Hematopoietic multipotent progenitor cell treated with erythropoietin and hydrocortisone succinate and interleukin-3 and kit ligand, for 15 days (in vitro differentiated cells): Measurements from ENCODE around the gene RNF103.
A peak's percentile ranks its signal among the peaks of the same experiment; 100 is the strongest.
"Not testable (repeated sequence)": the region's sequence is repeated elsewhere in the genome, so short reads cannot be mapped to it uniquely, and the experiment has no call there.

Experiments
- DNase-seq: peaks from one replicate; pipeline ENCODE4 v3.0.0-alpha.2; 2015; ENCODE audit warnings: low spot score

The RNF103 gene, protein sequence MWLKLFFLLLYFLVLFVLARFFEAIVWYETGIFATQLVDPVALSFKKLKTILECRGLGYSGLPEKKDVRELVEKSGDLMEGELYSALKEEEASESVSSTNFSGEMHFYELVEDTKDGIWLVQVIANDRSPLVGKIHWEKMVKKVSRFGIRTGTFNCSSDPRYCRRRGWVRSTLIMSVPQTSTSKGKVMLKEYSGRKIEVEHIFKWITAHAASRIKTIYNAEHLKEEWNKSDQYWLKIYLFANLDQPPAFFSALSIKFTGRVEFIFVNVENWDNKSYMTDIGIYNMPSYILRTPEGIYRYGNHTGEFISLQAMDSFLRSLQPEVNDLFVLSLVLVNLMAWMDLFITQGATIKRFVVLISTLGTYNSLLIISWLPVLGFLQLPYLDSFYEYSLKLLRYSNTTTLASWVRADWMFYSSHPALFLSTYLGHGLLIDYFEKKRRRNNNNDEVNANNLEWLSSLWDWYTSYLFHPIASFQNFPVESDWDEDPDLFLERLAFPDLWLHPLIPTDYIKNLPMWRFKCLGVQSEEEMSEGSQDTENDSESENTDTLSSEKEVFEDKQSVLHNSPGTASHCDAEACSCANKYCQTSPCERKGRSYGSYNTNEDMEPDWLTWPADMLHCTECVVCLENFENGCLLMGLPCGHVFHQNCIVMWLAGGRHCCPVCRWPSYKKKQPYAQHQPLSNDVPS

DNA sequence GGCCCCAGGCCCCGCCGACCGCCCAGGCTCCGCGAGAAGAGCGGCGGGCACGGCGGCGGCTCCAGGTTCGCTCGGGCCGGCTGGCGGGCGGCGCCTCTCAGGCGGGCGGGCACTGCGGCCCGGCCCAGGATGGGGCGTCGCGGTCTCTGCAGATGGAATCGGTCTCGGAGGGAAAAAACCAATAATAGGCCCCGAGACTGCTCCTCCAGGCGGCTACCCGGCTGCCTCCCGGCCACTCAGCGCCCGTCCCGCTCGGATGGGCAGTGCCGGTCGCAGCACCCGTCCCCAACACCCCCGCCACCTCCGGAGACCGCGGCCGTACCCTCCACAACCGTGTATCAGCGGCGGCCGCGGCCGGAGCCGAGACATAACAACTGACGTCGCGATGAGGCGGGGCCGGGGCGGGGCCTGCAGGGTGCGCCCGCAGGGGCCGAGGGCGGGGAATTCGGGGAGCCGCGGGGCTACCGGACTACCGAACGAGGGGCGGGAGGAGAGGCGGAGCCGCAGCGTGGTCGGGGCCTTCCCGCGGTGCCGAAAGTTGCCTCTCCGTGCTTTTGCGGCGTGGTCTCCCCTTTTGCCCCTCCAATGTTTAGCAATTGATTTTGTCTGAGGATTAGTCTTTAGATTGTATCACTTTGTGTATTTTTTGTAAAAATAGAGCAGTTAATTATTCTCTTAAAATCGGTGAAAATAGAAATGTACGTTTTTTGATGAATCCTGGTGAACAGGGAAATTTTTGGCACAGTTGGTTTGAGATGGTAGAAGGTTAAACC lies at the start of gene RNF103:
RNF103 (minus strand) TSS at position 372 of the 773 bp plus-strand sequence. CDS start 979 bp downstream, outside the sequence.
- peak; percentile 93 for DNase-seq

DNA sequence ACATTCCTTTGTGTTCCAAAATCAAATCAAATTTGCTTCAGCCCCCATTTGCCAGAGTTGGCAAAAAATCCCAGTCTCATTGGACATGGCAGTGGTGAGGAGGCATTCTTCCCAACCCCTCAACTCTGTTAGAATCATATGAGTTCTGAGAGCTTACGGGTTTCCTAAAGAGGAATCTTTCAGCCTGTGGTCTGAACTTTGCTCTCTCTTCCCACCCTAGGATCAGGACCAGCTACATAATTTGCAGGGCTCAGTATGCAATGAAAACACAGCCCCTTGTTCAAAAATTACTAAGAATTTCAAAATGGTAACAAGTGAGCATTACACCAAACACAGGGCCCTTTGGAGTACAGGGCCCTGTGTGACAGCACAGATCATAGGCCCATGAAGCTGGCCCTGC lies 49.3 kb upstream of the RNF103 start:
- DNase-seq = no peak

DNA sequence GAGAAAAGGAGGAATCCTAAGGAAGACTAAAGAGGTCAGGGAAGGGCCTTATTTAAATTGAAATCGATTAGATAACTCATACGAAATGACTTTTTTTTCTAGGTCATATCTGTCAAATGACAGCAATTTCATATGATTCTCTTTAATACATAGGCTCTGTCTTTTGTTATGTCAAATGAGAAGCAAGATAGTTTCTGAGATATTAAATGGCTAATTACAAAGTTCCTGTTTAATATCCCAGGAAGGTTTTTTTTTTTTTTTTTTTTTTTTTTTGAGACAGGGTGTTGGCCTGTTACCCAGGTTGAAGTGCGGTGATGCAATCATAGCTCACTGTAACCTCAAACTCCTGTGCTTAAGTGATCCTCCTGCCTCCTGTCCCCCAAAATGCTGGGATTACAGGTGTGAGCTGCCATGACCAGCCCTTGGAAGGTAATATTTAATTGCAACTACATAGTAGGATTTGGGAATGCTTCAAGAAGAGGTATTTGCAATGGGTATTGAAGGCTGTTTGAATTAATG lies 48.4 kb upstream of the RNF103 start:
- no peak for DNase-seq

DNA sequence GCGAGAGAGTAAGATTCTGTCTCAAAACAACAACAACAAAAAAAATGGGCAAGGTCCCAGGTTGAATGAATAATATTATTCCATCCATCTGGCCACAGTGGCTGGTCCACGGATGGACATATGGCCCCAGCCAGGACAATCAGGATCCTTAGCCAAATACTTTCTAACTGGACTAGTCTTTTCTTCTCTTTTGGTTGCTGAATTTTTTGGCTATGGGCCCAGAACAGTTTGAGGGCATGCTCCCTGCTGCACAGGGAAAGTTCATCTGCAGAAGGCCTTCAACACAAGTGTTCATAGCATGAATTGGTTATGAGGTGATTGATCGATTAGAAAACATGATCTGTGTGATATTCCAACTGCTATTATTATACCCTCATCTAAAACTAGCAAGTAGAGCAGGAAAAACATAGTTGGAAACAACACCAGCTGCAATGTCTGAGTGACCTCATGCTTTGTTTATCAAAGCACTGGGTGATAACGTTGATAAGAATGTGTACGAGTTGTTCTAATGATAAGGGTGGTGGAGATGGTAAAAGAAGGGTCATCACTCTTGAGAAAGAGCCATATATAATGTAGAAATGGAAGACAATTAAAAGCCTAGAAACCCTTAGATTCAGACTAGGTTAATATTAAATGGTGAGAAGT lies 47.8 kb upstream of the RNF103 start:
- DNase-seq = no peak

DNA sequence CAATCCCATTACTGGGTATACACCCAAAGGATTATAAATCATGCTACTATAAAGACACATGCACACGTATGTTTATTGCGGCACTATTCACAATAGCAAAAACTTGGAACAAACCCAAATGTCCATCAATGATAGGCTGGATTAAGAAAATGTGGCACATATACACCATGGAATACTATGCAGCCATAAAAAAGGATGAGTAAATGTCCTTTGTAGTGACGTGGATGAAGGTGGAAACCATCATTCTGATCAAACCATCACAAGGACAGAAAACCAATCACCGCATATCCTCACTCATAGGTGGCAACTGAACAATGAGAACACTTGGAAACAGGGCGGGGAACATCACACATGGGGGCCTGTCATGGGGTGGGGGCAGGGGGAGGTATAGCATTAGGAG lies 45.7 kb upstream of the RNF103 start:
- not testable (repeated sequence) for DNase-seq

DNA sequence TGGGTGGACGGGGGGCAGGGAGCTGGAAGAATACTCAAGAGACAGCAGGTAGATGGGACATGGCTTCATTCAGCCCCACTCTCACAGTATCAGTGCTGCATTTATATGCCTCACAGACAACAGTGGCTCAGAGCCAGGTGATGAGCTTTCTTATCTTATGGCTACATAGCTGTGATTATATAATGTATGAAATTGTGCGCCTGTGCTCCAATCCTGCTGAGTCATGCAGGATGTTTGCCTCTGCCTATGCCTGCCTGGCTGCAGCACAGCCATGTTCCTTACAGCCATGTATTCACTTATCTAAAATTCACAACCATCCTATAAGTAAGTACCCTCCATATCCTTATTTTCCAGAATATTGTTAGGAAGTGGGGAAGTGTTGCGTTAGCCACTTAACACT lies 37.7 kb upstream of the RNF103 start:
- no peak for DNase-seq

DNA sequence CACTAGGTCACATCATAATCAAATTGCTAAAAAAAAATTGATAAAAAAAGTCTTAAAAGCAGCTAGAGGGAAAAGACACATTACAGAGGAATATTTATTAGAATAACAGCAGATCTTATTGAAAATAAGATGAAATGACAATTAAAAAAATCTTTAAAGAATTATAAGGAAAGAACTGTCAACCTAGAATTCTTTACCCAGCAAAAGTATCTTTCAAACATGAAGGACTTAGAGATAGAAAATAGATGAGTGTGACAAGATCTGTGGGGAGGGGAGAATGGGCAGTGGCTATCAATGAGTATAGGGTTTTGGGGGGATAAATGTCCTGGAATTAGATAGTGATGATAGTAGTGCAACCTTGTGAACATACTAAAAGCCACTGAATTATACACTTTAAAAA lies 26.5 kb upstream of the RNF103 start:
- DNase-seq = no peak

DNA sequence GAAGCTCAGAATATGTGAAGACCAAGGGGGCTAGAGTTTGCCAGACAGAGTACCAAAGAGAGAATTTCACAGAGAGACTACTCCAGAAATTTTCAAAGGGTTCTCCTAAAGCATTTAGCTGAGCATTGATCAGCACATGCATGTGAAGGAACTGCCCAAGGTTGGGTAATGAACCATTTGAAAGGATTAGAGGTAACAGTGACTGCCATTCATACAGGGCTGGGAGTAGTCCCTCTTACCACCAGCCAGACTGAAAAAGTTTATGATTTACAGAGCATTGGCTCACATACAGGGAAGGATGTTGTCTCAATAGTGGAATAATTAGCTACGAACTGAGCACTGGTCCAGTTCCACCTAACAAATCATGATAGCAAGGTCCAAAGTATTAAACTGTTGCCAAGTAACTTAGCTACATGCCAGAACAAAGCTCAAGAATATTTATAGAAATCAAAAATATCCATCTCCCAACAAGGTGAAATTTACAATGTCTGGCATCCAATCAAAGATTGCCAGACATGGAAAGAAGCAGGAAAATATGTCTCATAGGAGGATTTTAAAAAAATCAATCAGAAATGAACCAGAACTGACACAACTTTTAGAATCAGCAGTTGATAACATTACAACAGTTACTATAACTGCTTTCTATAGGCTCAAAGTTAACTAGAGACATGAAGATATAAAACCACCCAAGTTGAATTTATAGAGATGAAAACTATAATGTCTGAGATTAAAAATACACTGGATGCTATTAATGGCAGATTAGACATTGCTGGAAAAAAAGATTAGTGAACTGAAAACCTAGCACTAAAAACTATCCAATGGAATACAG lies 25.7 kb upstream of the RNF103 start:
- no peak for DNase-seq

DNA sequence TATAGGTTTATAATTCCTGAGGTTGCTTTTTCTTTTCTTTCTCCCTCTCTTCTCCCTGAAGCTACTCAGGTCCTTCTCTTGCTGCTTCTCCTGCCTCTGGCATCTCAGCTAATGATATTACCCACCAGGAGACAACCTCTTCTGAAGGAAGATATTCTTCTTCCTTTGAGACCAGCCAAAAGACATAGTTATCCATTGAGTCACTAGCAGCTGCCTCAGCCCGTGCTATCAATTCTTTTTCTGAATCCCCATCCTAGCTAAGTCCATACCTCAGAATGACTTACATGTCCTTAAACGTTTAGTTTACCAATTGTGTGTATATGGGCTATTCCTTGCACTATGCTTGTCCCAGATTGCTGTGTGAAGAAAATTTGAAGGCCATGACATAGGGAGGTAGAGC lies 25.0 kb upstream of the RNF103 start:
- no peak for DNase-seq

DNA sequence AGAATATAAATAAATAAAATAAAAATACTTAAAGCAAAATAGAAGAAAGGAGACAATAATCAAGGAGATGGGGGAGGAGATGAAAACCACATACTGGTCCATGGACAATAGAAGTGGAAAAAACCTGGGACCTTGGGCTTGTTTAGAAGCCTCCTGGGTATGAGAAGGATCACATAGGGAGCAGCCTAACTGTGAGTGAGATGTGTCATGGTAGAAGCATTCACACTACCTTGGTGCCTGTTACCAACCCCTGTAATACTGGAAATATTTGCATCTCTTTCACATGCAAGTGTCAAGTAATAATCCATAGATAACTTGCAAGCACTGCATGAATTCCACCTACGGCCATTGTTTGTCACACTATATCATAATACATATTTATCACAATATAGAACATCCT lies 23.2 kb upstream of the RNF103 start:
- DNase-seq = no peak

DNA sequence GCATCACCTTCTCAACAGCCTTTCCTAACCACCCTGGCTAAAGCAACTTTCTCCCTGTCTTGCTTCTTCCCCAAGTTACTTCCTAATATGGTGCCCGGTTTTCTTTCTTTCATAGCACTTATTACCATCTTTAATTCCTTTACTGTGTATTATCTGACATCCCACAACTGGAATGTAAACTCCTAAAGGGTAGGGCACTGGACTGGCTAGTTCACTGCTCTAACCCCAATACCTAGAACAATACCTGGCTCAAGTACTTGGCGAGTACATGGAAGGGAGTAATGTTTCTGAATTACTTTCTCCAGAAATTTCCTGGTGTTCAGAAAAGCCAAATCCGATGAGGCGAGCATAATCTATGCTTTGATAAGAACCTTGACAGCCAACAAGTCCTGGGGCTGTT lies 22.7 kb upstream of the RNF103 start:
- DNase-seq = no peak

DNA sequence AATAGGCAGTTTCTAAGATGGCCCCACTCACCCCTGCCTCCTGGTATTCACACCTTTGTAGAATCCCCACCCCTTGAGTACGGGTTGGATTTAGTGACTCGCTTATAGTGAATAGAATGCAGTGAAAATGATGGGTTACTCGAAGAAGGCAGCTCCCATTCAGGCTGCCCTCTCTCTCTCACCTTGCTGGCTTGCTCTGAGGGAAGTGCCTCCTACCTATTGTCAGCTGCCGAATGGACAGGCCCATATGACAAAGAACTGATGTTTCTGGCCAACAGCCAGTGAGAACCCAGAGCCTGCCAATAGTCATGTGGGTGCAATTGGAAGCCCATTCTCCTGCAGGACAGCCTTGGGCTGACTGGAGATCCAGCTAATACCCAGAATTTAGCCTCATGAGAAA lies 22.1 kb upstream of the RNF103 start:
- DNase-seq = no peak

DNA sequence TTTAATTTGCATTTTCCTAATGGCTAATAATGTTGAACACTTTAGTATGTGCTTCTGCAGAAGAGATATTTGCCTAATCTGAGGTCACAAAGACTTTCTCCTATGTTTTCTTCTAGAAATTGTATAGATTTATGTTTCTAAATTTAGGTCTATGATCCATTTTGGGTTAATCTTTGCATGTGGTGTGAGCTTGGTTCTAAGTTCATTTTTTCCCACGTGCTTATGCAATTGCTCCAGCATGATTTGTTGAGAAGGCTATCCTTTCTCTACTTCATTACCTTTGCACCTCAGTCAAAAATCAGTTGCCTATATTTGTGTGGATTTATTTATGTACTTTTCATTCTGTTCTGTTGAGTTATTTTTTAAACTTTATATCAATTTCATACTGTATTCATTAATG lies 15.0 kb upstream of the RNF103 start:
- DNase-seq = no peak

DNA sequence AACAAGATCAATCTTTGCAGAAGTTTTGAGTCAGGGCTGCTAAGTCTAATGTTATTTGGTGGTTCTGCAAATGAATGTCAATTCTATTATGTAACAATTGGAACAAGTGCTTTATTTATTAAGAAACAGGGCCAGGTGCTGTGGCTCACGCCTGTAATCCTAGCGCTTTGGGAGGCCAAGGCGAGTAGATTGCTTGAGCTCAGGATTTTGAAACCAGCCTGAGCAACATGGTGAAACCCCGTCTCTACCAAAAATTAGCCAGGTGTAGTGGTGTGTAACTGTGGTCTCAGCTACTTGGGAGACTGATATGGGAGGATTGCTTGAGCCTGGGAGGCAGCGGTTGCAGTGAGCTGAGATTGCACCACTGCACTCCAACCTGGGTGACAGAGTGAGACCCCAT lies 13.2 kb upstream of the RNF103 start:
- DNase-seq = no peak

DNA sequence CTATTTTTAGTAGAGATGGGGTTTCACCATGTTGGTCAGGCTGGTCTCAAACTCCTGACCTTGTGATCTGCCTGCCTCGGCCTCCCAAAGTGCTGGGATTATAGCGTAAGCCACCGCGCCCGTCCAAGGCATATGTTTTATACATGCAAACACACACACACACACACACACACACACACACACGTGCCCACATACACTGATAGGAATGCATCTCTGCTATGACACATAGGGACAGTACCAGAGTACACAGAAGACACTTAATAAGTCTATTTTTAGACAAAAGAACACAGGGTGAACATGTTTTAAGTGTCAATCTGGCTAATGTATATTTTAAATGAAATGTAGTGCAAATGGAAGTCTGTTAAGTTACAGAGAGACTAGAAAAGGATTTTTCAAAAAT lies 10.7 kb upstream of the RNF103 start:
- no peak for DNase-seq

DNA sequence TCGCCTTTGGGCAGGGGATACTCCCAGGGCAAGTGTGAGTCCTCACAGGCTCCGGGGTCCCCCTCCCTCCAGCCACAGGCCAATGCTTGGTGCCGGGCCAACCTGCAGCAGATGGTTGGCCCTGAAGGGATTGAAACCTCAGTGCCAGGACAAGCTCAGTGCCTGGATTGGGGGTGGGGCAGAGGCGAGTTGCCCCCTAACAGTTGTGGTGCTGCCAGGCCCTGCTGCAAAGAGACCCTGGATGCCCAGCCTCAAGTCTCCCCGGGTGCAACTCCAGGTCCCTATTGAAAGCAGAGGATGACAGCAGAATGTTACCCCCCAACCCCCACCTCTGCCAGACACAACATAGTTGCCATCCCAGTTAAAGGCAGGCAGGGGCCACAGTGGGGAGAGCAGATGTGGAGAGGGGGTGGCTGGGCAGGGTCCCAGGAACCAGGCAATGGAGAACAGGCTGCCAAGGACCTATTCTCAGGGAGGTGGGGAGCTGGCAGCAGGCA lies 9.5 kb upstream of the RNF103 start:
- no peak for DNase-seq

DNA sequence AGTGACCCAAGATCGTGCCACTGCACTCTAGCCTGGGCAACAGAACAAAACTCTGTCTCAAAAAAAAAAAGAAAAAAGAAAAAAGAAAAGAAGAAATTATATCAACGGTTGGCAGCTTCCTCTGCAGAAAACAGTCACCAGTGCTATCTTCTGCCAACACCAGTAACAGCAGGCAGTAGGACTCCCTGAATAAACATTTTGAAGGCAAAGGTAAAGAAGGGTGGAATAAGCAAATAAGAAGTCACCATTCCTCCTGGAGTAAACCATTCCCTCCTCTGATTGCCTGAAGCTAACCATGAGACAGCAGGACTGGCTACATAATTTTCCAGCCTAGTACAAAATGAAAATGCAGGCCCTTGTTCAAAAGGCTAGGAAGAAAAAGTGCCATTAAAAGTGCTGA lies 9.0 kb upstream of the RNF103 start:
- no peak for DNase-seq

DNA sequence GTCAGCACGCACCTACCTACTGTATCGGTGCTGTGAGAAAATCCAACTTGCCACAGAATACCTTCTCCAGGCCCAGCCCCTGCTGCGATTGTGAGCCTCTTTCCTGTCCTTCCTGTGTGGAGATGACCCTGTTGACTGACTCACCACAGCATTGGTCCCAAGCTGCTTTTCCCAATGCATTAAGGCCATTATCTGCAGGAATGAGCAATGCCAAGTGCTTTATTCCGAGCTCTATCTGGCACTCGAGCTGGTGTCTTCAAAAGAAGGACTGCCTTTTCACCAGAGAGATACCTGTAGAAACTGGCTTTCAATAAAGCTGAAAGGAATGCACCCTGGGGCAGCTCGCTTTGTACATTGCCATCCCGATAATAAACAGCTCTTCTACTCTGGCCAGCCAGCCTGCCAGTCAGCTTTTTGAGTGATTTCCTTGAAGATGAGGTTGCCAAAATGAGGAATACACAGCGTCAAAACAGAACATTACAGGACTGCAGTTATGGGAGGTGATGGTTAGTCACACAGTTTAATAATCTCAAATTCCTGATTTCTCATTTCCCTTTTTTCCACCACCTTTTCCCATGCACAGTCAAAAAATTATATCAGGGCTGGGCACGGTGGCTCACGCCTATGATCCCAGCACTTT lies 8.3 kb upstream of the RNF103 start:
- DNase-seq = no peak

DNA sequence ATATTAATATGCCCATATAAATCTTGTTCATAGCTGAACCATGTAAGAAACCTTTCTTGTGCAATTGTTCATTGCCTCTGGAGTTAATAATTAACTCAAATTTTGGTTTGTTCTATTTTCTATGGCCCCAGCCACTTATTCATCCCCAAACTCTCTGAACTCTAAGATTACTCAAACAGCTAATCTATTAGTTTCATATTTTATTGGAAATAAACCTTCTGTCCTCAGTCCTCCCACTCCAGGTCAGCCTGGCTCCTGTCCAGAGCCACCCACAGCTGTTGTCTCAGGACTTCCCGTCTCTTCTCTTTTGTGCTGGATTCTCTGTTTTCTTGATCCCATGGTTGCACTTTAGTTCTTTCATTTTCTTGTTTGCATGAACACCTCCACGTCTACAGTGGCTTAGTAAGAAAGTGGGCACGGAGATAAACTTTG lies 4.4 kb upstream of the RNF103 start:
- DNase-seq = no peak

DNA sequence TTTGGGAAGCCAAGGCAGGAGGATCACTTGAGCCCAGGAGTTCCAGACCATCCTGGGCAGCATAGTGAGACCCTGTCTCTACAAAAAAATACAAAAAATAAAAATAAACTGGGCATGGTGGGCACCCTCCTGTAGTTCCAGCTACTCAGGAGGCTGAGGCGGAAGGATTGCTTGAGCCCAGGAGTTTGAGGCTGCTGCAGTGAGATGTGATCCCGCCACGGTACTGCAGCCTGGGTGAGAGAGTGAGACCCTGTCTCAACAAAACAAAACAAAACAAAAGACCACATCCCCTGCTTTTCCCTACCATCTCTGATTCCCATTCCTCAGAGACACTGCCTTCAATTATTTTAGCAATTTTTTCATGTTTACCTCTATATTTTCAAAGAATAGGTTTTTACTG lies 3.9 kb upstream of the RNF103 start:
- no peak for DNase-seq

DNA sequence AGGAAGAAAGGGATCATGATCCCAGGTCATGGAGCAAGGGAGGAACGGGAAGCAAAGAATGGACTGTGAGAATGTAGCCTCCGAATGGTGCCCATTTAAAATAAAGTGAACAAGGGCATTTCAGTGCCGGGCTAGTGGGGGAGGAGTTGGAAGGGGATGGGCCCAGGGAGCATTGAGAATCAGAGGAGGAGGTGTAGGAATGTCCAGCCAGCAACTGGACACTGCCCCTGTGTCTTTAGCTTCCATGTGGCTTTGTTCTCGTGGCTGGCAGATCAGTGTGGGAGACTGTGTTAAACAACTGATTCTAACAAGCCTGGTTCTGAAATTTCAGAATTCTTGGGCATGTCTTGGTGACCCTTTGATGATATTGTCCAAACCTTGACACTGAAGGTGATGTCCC lies 1.4 kb upstream of the RNF103 start:
- no peak for DNase-seq
